H1 (cell line): Measurements from ENCODE around the gene URM1. TPM values are rescaled to one million over a fixed set of nuclear protein-coding genes. Genes with fewer than 3 reads are reported as not detected.

ENCODE experiments used
- CTCF ChIA-PET: fragments of 300-600 bp; sonication (Branson Sonifier 250); formaldehyde crosslinking; loops from one replicate; lab custom pipeline; 2021; ENCODE audit not compliant: partially characterized antibody; lab: Charles Lee
- POLR2A ChIA-PET: fragments of 300-600 bp; sonication (Branson Sonifier 250); formaldehyde crosslinking; loops from one replicate; lab custom pipeline; 2021; ENCODE audit warnings: inconsistent platforms; ENCODE audit not compliant: partially characterized antibody; lab: Charles Lee
- DNase-seq, 2 experiments: peaks; one replicate each; pipeline versions ENCODE4 v3.0.0 to v3.0.0-alpha.2; 2010 to 2022; ENCODE audit warnings: low spot score in 2 of 2, low read depth in 1 of 2, mixed read lengths in 1 of 2
- FAIRE-seq: peaks from 2 replicates; lab custom pipeline; 2011; peaks lifted over from hg19 to GRCh38; lab: Jason Lieb, UNC
- H2AFZ ChIP-seq: 2 replicates; pipeline ENCODE4 v1.8.1; 2012; ENCODE audit warnings: low read length, inconsistent platforms
- H2AK5ac ChIP-seq: 2 replicates; pipeline ENCODE4 v1.6.1; 2013; ENCODE audit warnings: low read depth, low read length
- H2BK120ac ChIP-seq: replicated peaks from 2 replicates; pipeline ENCODE3; 2013; ENCODE audit warnings: low read depth, low read length, inconsistent platforms
- H2BK12ac ChIP-seq: 2 replicates; pipeline ENCODE4 v1.6.1; 2013; ENCODE audit warnings: low read depth, low read length
- H2BK15ac ChIP-seq: 2 replicates; pipeline ENCODE4 v1.6.1; 2013; ENCODE audit warnings: low read length
- H2BK20ac ChIP-seq: 2 replicates; pipeline ENCODE4 v1.6.1; 2013; ENCODE audit warnings: low read length
- H2BK5ac ChIP-seq: 2 replicates; pipeline ENCODE4 v1.6.1; 2013; ENCODE audit warnings: low read depth, low read length
- H3K14ac ChIP-seq: 2 replicates; pipeline ENCODE4 v1.6.1; 2013; ENCODE audit warnings: inconsistent platforms; ENCODE audit not compliant: insufficient read length
- H3K18ac ChIP-seq: 2 replicates; pipeline ENCODE4 v1.6.1; 2013; ENCODE audit warnings: low read length; ENCODE audit errors: extremely low read depth
- H3K23ac ChIP-seq: 2 replicates; pipeline ENCODE4 v1.6.1; 2013; ENCODE audit warnings: inconsistent platforms; ENCODE audit not compliant: insufficient read length
- H3K23me2 ChIP-seq: 2 replicates; pipeline ENCODE4 v1.6.1; 2013; ENCODE audit warnings: low read depth, low read length
- H3K27ac ChIP-seq: 2 replicates; pipeline ENCODE4 v1.6.1; 2011; ENCODE audit warnings: low read depth, low read length, inconsistent platforms
- H3K27me3 ChIP-seq, 4 experiments: replicated peaks in 1 of 4; 1 replicate in 1 of 4; 2 replicates in 3 of 4; pipeline versions ENCODE4 v1.6.1 to v1.8.1; 2011 to 2013; ENCODE audit warnings: low read length in 3 of 4, mild to moderate bottlenecking in 3 of 4, inconsistent platforms in 2 of 4, mixed read lengths in 2 of 4, moderate library complexity in 1 of 4; ENCODE audit not compliant: control insufficient read depth in 3 of 4, insufficient read depth in 3 of 4; ENCODE audit errors: extremely low read depth in 1 of 4
- H3K36me3 ChIP-seq, 4 experiments: 2 replicates each; pipeline versions ENCODE4 v1.6.1 to v1.8.1; 2011 to 2013; ENCODE audit warnings: mild to moderate bottlenecking in 4 of 4, low read length in 3 of 4, moderate library complexity in 2 of 4, control low read depth in 1 of 4, inconsistent platforms in 1 of 4; ENCODE audit not compliant: insufficient read depth in 4 of 4, control insufficient read depth in 2 of 4
- H3K4ac ChIP-seq: replicated peaks from 2 replicates; pipeline ENCODE3; 2013; ENCODE audit warnings: low read length, low read depth, mixed read lengths, inconsistent platforms; ENCODE audit not compliant: insufficient read length
- H3K4me1 ChIP-seq, 4 experiments: replicated peaks in 1 of 4; 1 replicate in 1 of 4; 2 replicates in 3 of 4; pipeline versions ENCODE4 v1.6.1 to v1.8.1; 2011 to 2013; ENCODE audit warnings: low read length in 3 of 4, inconsistent platforms in 2 of 4, mixed read lengths in 1 of 4; ENCODE audit not compliant: insufficient read depth in 4 of 4, control insufficient read depth in 3 of 4
- H3K4me2 ChIP-seq, 2 experiments: 2 replicates each; pipeline versions ENCODE4 v1.6.1 to v1.8.1; 2011 to 2013; ENCODE audit warnings: low read depth in 2 of 2, low read length in 2 of 2, control low read depth in 1 of 2, inconsistent platforms in 1 of 2, mild to moderate bottlenecking in 1 of 2; ENCODE audit not compliant: insufficient read depth in 1 of 2
- H3K4me3 ChIP-seq, 4 experiments: fragments of 200-600, 300-600 bp in 1 of 4; sonication (generic), shearing (Covaris generic), sonication (Bioruptor Twin) in 1 of 4; 2 replicates each; pipeline versions ENCODE4 v1.5.1 to v1.8.1; 2011 to 2016; ENCODE audit warnings: low read length in 4 of 4, low read depth in 3 of 4, control low read depth in 2 of 4, inconsistent platforms in 2 of 4, mild to moderate bottlenecking in 2 of 4, mixed read lengths in 1 of 4, moderate library complexity in 1 of 4; ENCODE audit not compliant: insufficient read depth in 2 of 4; ENCODE audit errors: extremely low read depth in 1 of 4
- H3K56ac ChIP-seq: replicated peaks from 2 replicates; pipeline ENCODE3; 2013; ENCODE audit warnings: low read depth, mild to moderate bottlenecking, mixed read lengths, low read length, inconsistent platforms; ENCODE audit not compliant: insufficient read length
- H3K79me1 ChIP-seq: 2 replicates; pipeline ENCODE4 v1.6.1; 2013; ENCODE audit warnings: low read depth, low read length, control low read depth
- H3K79me2 ChIP-seq, 2 experiments: 2 replicates each; pipeline versions ENCODE4 v1.6.1 to v1.8.1; 2012 to 2013; ENCODE audit warnings: low read length in 2 of 2, mild to moderate bottlenecking in 2 of 2, inconsistent platforms in 1 of 2; ENCODE audit not compliant: insufficient read depth in 2 of 2, control insufficient read depth in 1 of 2
- H3K9ac ChIP-seq, 4 experiments: replicated peaks in 1 of 4; 1 replicate in 1 of 4; 2 replicates in 3 of 4; pipeline versions ENCODE4 v1.6.1 to v1.8.1; 2011 to 2013; ENCODE audit warnings: low read depth in 3 of 4, low read length in 3 of 4, control low read depth in 2 of 4, mild to moderate bottlenecking in 2 of 4, moderate library complexity in 2 of 4, inconsistent platforms in 1 of 4; ENCODE audit errors: extremely low read depth in 1 of 4
- H3K9me3 ChIP-seq, 2 experiments: 2 replicates each; pipeline versions ENCODE4 v1.6.1 to v1.8.1; 2012 to 2013; ENCODE audit warnings: mild to moderate bottlenecking in 2 of 2, moderate library complexity in 2 of 2, control low read depth in 1 of 2, inconsistent platforms in 1 of 2, low read depth in 1 of 2, low read length in 1 of 2, mixed read lengths in 1 of 2; ENCODE audit not compliant: insufficient read depth in 2 of 2
- H4K20me1 ChIP-seq, 2 experiments: replicated peaks in 1 of 2; 2 replicates each; pipeline versions ENCODE3 to v1.8.1; 2011 to 2013; ENCODE audit warnings: inconsistent platforms in 2 of 2, low read length in 2 of 2, mild to moderate bottlenecking in 1 of 2; ENCODE audit not compliant: insufficient read depth in 2 of 2, control insufficient read depth in 1 of 2
- H4K5ac ChIP-seq: 2 replicates; pipeline ENCODE4 v1.6.1; 2013; ENCODE audit warnings: low read length, low read depth, mixed read lengths, inconsistent platforms; ENCODE audit not compliant: insufficient read length
- H4K8ac ChIP-seq: 2 replicates; pipeline ENCODE4 v1.8.0; 2013; ENCODE audit warnings: mild to moderate bottlenecking, moderate library complexity, low read length, inconsistent platforms; ENCODE audit not compliant: insufficient read depth; ENCODE audit errors: extremely low read depth
- H4K91ac ChIP-seq: replicated peaks from 2 replicates; pipeline ENCODE3; 2013; ENCODE audit warnings: low read length, mixed read lengths, inconsistent platforms; ENCODE audit not compliant: insufficient read length
- CEBPB ChIP-seq: IDR thresholded peaks from 2 replicates; pipeline ENCODE4 v1.6.1; 2012; ENCODE audit warnings: low read depth, low read length
- EGR1 ChIP-seq: IDR thresholded peaks from 2 replicates; pipeline ENCODE4 v1.6.1; 2011; ENCODE audit warnings: low read depth, low read length, borderline replicate concordance
- JUND ChIP-seq: IDR thresholded peaks from 2 replicates; pipeline ENCODE4 v1.6.1; 2011; ENCODE audit warnings: mild to moderate bottlenecking, improper control_type of control experiment, low read length
- NRF1 ChIP-seq: IDR thresholded peaks from 2 replicates; pipeline ENCODE4 v1.6.1; 2011; ENCODE audit warnings: mild to moderate bottlenecking, low read depth, low read length, improper control_type of control experiment
- TAF1 ChIP-seq: IDR thresholded peaks from 2 replicates; pipeline ENCODE4 v1.6.1; 2011; ENCODE audit warnings: mild to moderate bottlenecking, low read depth, low read length
- WGBS, 2 experiments: shearing (Covaris generic) in 1 of 2; methylation state at CpG; one replicate each; pipeline versions ENCODE4 v1.1.6 to v1.1.7; 2013 to 2015; ENCODE audit warnings: low lambda C conversion rate in 2 of 2, mixed read lengths in 2 of 2, inconsistent platforms in 1 of 2, low coverage in 1 of 2, missing lambda C conversion rate in 1 of 2; ENCODE audit not compliant: insufficient replicate concordance in 2 of 2, insufficient coverage in 1 of 2, insufficient read length in 1 of 2; ENCODE audit errors: extremely low coverage in 1 of 2, missing lambda C conversion rate in 1 of 2; 5-methylcytosine and 5-hydroxymethylcytosine counted together
- polyA plus RNA-seq, 7 experiments: library from polyadenylated mRNA; depleted of rRNA in 3 of 7; stranded (reverse) in 5 of 7; unstranded in 2 of 7; fragments of >200 nt in 5 of 7; fragments of 200-250 nt in 2 of 7; gene quantifications; 1 replicate in 5 of 7; 2 replicates in 1 of 7; 4 replicates in 1 of 7; pipeline versions ENCODE4 v1.2.1 to v1.2.3, GENCODE V29; 2011 to 2013; ENCODE audit warnings: missing spikeins in 2 of 7, mixed read lengths in 2 of 7
- total RNA-seq: library from RNA; stranded (reverse); fragmentation: NEBNext Ultra II Directional; extraction: Animal tissue kit (Norgen Biotek cat#: 25700); gene quantifications from 2 replicates; pipeline ENCODE4 v1.2.1, GENCODE V29; 2021
- TF ChIP-seq, protein P1 (sequence below): IDR thresholded peaks from 2 replicates; pipeline ENCODE4 v1.6.1; 2011; ENCODE audit warnings: low read length, improper control_type of control experiment

The URM1 gene
- total and polyA plus RNA-seq, 2 of the 8 experiments (the other 6 are each of a cell fraction or from before 2014, with no cell fraction given) = 58.3 to 62.3 TPM

DNA sequence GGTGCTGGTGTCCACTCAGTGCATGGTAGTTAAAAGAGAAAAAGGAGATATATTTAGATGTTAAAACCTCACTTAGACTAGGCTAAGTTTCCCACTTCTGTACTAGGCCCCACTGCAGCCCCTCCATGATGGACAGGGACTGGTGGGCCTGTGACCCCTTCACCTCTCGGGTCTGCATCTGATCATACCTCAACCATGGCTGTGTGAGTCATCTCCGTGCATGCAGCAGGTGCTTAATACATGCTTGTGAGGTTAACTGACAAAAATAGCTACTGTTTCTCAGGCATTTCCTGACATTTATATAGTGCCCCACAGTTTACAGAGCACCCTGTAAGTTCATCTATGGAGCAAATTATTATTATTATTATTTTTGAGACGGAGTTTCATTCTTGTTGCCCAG lies 8.4 kb upstream of the URM1 start:
- H3K79me1 ChIP-seq = no peaks in the 10 kb centered on the region
- DNase-seq = no peak
- H3K4me3 ChIP-seq = no peak overlapping the region
- no peak overlapping the region for H2BK12ac ChIP-seq
- H4K20me1 ChIP-seq = peaks cover 4 to 10% of the 10 kb centered on the region in 2 experiments
- H2BK120ac ChIP-seq = no peak overlapping the region
- H3K27me3 ChIP-seq = peaks cover 24 to 61% (median 47%) of the 10 kb centered on the region in 4 experiments
- no peaks in the 10 kb centered on the region for H3K9me3 ChIP-seq
- no peak overlapping the region for H3K56ac ChIP-seq
- H3K23me2 ChIP-seq = peaks cover 3% of the 10 kb centered on the region; the same call in 1 of the 2 replicates
- WGBS, 2 experiments = 92% methylated on average over 3 of the region's 3 CpGs; no CpG with 5 or more reads in 1 of the 2 experiments
- no peak overlapping the region for H4K5ac ChIP-seq
- H3K4me1 ChIP-seq = peaks cover 5 to 20% (median 10%) of the 10 kb centered on the region in 4 experiments
- no peak overlapping the region for H3K4ac ChIP-seq
- no peak overlapping the region for H3K23ac ChIP-seq
- no peak overlapping the region for H3K4me2 ChIP-seq
- H3K14ac ChIP-seq = no peak overlapping the region
- H2BK15ac ChIP-seq = no peak overlapping the region
- no peak for FAIRE-seq
- CTCF ChIA-PET = interaction anchor here (0.6 to 25.1 kb wide), 38 partner anchors 8 to 574 kb away, joined by 3 to 544 read pairs (median 4); partner anchors contain the start of genes CERCAM, TRUB2 and URM1
- no peak overlapping the region for H4K91ac ChIP-seq
- TF ChIP-seq NRF1 (no peak), JUND (no peak), TAF1 (no peak), EGR1 (no peak), CEBPB (no peak)
- TF ChIP-seq, protein P1, sequence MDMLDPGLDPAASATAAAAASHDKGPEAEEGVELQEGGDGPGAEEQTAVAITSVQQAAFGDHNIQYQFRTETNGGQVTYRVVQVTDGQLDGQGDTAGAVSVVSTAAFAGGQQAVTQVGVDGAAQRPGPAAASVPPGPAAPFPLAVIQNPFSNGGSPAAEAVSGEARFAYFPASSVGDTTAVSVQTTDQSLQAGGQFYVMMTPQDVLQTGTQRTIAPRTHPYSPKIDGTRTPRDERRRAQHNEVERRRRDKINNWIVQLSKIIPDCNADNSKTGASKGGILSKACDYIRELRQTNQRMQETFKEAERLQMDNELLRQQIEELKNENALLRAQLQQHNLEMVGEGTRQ = no peak
- TF ChIP-seq, all 59 proteins: peak for 0
- Histone ChIP-seq H3K9ac (no peak overlapping the region), H2AK5ac (no peak overlapping the region), H3K27ac (no peak overlapping the region), H2AFZ (no peak overlapping the region), H3K79me2 (no peaks in the 10 kb centered on the region), H3K36me3 (no peaks in the 10 kb centered on the region; a peak in 1 of 8 replicates), H2BK5ac (no peak overlapping the region), H4K8ac (no peak overlapping the region), H3K18ac (no peak overlapping the region), H2BK20ac (no peak overlapping the region)
- POLR2A ChIA-PET = interaction anchor here (0.6 to 6.3 kb wide), 8 partner anchors 8 to 71 kb away, joined by 3 to 92 read pairs (median 4); no protein-coding TSS in a partner anchor
